ENCODE results near the gene ST6GALNAC3. TPM values are rescaled to one million over a fixed set of nuclear protein-coding genes. Genes with fewer than 3 reads are reported as not detected.

ST6GALNAC3 gene
- total RNA-seq, 1 experiment from 2014 or later, result 2.2 TPM

GRCh38 chr1:76669624-76670315, 595.2 kb downstream of the ST6GALNAC3 start:
- Histone ChIP-seq H4K20me1 (ENCODE audit: insufficient read depth) (no peaks in the 10 kb centered on the region), H3K4me2 (ENCODE audit: low read length) (no peak overlapping the region), H3K9me2 (ENCODE audit: insufficient read depth) (no peaks in the 10 kb centered on the region), H3K79me2 (ENCODE audit: insufficient read depth, low read length) (no peaks in the 10 kb centered on the region), H3K27ac (ENCODE audit: low read depth, low read length) (no peak overlapping the region), H3K4me1 (ENCODE audit: control insufficient read depth in 1 of 2, insufficient read depth in 2 of 2, low read length in 2 of 2) (no peaks in the 10 kb centered on the region), H3K36me3 (ENCODE audit: control insufficient read depth in 1 of 2, insufficient read depth in 2 of 2, low read length in 2 of 2) (no peaks in the 10 kb centered on the region), H3K9ac (ENCODE audit: low read length) (no peak overlapping the region), H2AFZ (ENCODE audit: low read depth, low read length, poor library complexity, severe bottlenecking) (no peak overlapping the region), H3K4me3 (replicated peaks in 1 of 2; ENCODE audit: low read depth in 1 of 2, low read length in 2 of 2) (no peak overlapping the region), H3K27me3 (ENCODE audit: insufficient read depth, low read length) (no peaks in the 10 kb centered on the region), H3K9me3 (ENCODE audit: control insufficient read depth in 1 of 2, insufficient read depth in 1 of 2, low read depth in 1 of 2, low read length in 2 of 2) (no peaks in the 10 kb centered on the region)
- CTCF ChIA-PET, result no interaction called here
- POLR2A ChIA-PET, result no interaction called here
- ATAC-seq, result no peak
- no TSS peak for BruUV-seq (replicated peaks)
- intact Hi-C loops (cut with micrococcal nuclease), result no loop called here
- no peak for DNase-seq (ENCODE audit: low read depth, low spot score)
- RAD21 ChIA-PET (ENCODE audit: low non-redundant PET in 1 of 2, low total read pairs in 2 of 2, uncharacterized antibody in 2 of 2, unreplicated experiment in 2 of 2), result no interaction called here
- TF ChIP-seq POLR2AphosphoS5 (IDR thresholded peaks at IDR 0.05; ENCODE audit: low read depth, low read length) (no peak), ATF3 (IDR thresholded peaks at IDR 0.05) (no peak), ZNF274 (IDR thresholded peaks at IDR 0.05; ENCODE audit: low read depth, low read length) (no peak), EZH2phosphoT487 (IDR thresholded peaks at IDR 0.05; ENCODE audit: borderline replicate concordance) (no peak), EGR1 (IDR thresholded peaks at IDR 0.05; ENCODE audit: low read depth) (no peak), JUND (IDR thresholded peaks at IDR 0.05) (no peak), ZFX (IDR thresholded peaks at IDR 0.05) (no peak), CTCF (IDR thresholded peaks at IDR 0.05 in 2 of 3, conservative IDR thresholded peaks at IDR 0.05 in 1 of 3; ENCODE audit: borderline replicate concordance in 1 of 3, insufficient read depth in 1 of 3, low read depth in 2 of 3, low read length in 2 of 3) (no peak), SRF (IDR thresholded peaks at IDR 0.05; ENCODE audit: low read depth) (no peak), SIN3A (IDR thresholded peaks at IDR 0.05; ENCODE audit: low read depth) (no peak), EZH2 (IDR thresholded peaks at IDR 0.05) (no peak), FOSL1 (IDR thresholded peaks at IDR 0.05; ENCODE audit: low read depth) (no peak), MAX (IDR thresholded peaks at IDR 0.05) (no peak), ELF1 (IDR thresholded peaks at IDR 0.05; ENCODE audit: borderline replicate concordance, low read depth) (no peak), RAD21 (IDR thresholded peaks at IDR 0.05; ENCODE audit: low read depth) (no peak), SP1 (IDR thresholded peaks at IDR 0.05; ENCODE audit: low read depth) (no peak), POLR2A (IDR thresholded peaks at IDR 0.05; ENCODE audit: borderline replicate concordance, extremely low read depth, insufficient read depth, insufficient read length) (no peak), TCF7L2 (IDR thresholded peaks at IDR 0.05; ENCODE audit: borderline replicate concordance, extremely low read depth, insufficient read depth, insufficient read length) (no peak), YY1 (IDR thresholded peaks at IDR 0.05; ENCODE audit: extremely low read depth, insufficient replicate concordance, low read depth, low read length) (no peak)

All from HCT116 (cell line).